Fibroblast of mammary gland (primary cell): ENCODE measurements around the gene SCAPER.
A peak's percentile ranks its signal among the peaks of the same experiment; 100 is the strongest.

Source experiments
- DNase-seq: peaks from one replicate; pipeline ENCODE4 v3.0.0-alpha.2; 2010; ENCODE audit warnings: low read depth
- H3K4me3 ChIP-seq: 2 replicates; pipeline ENCODE4 v1.5.1; 2011; ENCODE audit warnings: low read depth, mild to moderate bottlenecking, low read length, moderate library complexity; ENCODE audit not compliant: control insufficient read depth
- TF ChIP-seq, protein P1 (sequence below): conservative IDR thresholded peaks from 2 replicates; pipeline ENCODE4 v1.5.1; 2011; ENCODE audit warnings: low read depth, low read length, inconsistent platforms; ENCODE audit not compliant: control insufficient read depth, insufficient read depth

Gene SCAPER

DNA sequence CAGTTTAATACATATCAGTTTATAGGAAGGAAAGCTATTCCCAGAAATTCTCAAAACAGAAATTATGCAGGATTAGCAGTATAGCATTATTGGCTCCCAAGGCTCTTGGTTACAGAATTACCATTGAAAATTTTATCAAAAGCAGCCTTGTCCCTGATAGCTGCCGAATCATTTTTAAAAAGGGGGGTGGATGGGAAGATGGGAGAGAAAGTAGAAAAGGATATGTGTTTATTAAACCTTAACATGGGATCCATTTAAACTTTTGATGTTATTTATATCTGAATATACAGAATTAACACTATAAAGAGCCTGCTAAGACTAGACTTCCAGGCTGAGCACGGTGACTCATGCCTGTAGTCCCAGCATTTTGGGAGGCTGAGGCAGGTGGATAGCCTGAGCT lies 37.2 kb upstream of the SCAPER start:
- TF ChIP-seq, protein P1, sequence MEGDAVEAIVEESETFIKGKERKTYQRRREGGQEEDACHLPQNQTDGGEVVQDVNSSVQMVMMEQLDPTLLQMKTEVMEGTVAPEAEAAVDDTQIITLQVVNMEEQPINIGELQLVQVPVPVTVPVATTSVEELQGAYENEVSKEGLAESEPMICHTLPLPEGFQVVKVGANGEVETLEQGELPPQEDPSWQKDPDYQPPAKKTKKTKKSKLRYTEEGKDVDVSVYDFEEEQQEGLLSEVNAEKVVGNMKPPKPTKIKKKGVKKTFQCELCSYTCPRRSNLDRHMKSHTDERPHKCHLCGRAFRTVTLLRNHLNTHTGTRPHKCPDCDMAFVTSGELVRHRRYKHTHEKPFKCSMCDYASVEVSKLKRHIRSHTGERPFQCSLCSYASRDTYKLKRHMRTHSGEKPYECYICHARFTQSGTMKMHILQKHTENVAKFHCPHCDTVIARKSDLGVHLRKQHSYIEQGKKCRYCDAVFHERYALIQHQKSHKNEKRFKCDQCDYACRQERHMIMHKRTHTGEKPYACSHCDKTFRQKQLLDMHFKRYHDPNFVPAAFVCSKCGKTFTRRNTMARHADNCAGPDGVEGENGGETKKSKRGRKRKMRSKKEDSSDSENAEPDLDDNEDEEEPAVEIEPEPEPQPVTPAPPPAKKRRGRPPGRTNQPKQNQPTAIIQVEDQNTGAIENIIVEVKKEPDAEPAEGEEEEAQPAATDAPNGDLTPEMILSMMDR = no peak

DNA sequence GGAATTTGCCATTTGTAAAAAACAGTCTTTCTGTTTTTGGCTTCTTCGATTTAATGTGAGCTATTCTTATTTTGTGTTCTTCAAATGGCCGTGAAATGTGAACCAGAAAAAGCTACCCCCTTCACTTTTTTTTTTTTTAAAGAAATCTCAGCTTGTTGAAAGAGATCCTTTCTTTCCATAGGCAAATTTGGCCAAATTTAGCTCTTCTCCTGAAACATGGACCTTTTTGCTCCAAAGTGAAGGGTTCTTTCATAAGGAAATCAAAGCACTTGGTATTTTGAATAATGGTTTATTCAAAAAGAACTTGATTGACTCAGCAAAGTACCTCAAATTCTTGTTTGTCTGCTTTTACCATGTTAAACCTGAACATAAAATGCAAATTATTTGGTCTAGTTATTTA lies 36.5 kb upstream of the SCAPER start:
- TF ChIP-seq, protein P1 = no peak
- no peak for DNase-seq
- H3K4me3 ChIP-seq = no peak overlapping the region

More for the DNA sequence above, 37.2 kb upstream of the SCAPER start:
- no peak overlapping the region for H3K4me3 ChIP-seq
- no peak for DNase-seq

DNA sequence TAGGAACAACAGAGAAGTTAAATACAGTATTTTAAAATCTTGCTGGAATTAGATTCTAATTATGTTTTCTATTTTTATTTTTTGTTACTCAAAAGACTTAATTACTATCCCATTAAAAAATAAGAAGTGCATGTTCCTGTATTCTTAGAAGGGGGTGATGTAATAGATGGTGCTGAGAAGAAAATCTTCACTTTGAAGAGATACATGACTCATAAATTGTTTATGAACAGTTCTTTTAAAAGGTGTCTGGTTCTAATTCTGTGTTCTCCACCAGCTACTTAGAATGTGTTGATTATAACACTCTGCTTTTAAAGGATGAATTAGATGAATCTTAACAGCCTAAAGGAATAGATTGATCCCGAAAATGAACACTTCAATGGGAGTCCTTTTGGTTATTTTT lies 34.6 kb upstream of the SCAPER start:
- TF ChIP-seq, protein P1 = no peak
- DNase-seq = no peak

DNA sequence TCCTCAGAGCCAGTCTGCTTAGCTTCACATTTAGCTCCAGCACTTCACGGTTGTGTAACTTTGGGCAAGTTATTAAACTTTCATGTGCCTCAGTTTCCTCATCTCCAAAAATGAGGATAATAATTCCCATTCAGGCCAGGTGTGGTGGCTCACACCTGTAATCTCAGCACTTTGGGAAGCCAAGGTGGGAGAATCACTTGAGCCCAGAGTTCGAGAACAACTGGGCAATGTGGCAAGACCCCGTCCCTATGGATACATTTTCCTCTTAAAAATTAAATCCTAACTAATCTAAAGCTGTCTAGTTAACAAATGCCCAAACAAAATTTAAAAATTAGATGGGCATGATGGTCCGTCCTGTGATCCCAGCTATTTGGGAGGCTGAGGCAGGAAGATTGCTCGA lies 33.6 kb upstream of the SCAPER start:
- TF ChIP-seq, protein P1 = no peak
- no peak overlapping the region for H3K4me3 ChIP-seq
- DNase-seq = no peak

More for the DNA sequence above, 34.6 kb upstream of the SCAPER start:
- no peak overlapping the region for H3K4me3 ChIP-seq

DNA sequence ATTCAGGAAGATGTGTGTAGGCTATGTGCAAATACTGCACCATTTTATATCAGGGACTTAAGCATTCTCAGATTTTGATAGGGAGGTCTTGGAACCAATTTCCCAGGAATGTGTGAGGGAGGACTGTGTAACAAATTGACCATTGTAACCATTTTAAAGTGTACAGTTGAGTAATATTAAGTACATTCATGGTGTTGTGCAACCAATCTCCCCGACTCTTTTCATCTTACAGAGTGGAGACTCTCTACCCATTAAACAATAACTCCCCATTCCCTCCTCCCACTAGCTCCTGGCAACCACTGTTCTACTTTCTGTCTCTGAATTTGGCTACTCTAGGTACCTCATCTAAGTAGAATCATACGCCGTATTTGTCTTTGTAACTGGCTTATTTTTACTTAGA lies 31.5 kb upstream of the SCAPER start:
- TF ChIP-seq, protein P1 = no peak
- H3K4me3 ChIP-seq = no peak overlapping the region
- peak; percentile 40 for DNase-seq

DNA sequence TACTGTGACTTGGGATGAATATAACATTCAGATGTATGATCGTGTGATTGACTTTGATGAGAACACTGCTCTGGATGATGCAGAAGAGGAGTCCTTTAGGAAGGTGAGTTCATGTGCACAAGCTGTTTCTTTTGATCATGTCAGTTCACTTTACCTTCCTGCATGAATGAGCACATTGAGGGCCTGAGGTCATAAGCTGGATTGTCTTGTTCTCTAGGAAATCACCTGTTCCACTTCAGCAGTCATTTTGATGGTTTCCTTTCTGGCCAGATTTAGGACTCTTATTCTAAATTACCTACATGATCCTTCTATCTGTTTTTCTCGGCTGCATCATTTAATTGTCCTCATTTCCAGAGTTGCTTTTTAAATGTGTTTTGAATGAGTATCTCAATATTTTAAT lies 30.5 kb upstream of the SCAPER start:
- no peak for DNase-seq

More for the DNA sequence above, 30.5 kb upstream of the SCAPER start:
- TF ChIP-seq, protein P1 = no peak
- no peak overlapping the region for H3K4me3 ChIP-seq
